ENCODE data around the gene ACAT2.
"Not testable (repeated sequence)": the region's sequence is repeated elsewhere in the genome, so short reads cannot be mapped to it uniquely, and the experiment has no call there.

The ACAT2 gene

DNA sequence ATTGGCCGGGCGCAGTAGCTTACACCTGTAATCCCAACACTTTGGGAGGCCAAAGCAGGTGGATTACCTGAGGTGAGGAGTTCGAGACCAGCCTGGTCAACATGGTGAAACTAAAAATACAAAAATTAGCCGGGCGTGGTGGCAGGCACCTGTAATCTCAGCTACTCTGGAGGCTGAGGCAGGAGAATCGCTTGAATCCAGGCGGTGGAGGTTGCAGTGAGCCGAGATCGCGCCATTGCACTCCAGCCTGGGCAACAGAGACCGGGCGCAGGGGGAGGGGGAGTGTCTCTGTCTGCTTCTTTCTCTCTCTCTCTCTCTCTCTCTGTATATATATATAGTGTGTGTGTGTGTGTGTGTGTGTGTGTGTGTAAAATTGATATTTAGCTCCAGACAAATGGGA lies 29.3 kb upstream of the ACAT2 start:
- not testable (repeated sequence) for DNase-seq

DNA sequence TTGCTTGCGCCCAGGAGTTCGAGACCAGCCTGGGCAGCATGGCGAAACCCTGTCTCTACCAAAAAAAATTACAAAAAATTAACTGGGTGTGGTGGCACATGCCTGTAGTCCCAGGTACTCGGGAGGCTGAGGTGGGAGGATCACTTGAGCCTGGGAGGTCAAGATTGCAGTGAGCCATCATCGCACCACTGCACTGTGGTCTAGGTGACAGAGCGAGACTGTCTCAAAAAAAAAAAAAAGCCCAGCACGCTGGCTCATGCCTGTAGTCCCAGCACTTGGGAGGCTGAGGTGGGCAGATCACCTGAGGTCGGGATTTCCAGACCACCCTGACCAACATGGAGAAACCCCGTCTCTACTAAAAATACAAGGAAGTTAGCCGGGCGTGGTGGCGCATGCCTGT lies 28.4 kb upstream of the ACAT2 start:
- not testable (repeated sequence) for DNase-seq

DNA sequence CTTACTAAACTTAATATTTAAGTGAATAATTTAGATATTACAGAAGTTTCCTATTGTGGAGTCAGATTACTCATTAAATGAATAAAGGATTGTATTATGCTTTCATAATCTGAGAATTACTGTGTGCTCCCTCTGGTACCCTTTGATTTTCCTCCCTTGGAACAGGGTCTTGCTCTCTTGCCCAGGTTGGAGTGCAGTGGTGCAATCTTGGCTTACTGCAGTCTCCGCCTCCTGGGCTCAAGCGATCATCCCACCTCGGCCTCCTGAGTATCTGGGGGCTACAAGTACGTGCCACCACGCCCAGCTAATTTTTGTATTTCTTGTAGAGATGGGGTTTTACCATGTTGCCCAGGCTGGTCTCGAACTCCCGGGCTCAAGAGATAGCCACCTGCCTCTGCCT lies 24.9 kb upstream of the ACAT2 start:
- DNase-seq: no peak

- no peak for DNase-seq
These were observed 22.5 kb upstream of the ACAT2 start for GRCh38 chr6:159739341-159739740.

GRCh38 chr6:159742165-159742564 lies 19.7 kb upstream of the ACAT2 start:
- no peak for DNase-seq

- DNase-seq: no peak
These were observed 16.8 kb upstream of the ACAT2 start for GRCh38 chr6:159745081-159745480.

- no peak for DNase-seq
These were observed 15.1 kb upstream of the ACAT2 start for GRCh38 chr6:159746759-159747158.

GRCh38 chr6:159748127-159748526 lies 13.7 kb upstream of the ACAT2 start:
- not testable (repeated sequence) for DNase-seq

- DNase-seq: no peak
These were observed 10.4 kb upstream of the ACAT2 start for GRCh38 chr6:159751448-159751847.

DNA sequence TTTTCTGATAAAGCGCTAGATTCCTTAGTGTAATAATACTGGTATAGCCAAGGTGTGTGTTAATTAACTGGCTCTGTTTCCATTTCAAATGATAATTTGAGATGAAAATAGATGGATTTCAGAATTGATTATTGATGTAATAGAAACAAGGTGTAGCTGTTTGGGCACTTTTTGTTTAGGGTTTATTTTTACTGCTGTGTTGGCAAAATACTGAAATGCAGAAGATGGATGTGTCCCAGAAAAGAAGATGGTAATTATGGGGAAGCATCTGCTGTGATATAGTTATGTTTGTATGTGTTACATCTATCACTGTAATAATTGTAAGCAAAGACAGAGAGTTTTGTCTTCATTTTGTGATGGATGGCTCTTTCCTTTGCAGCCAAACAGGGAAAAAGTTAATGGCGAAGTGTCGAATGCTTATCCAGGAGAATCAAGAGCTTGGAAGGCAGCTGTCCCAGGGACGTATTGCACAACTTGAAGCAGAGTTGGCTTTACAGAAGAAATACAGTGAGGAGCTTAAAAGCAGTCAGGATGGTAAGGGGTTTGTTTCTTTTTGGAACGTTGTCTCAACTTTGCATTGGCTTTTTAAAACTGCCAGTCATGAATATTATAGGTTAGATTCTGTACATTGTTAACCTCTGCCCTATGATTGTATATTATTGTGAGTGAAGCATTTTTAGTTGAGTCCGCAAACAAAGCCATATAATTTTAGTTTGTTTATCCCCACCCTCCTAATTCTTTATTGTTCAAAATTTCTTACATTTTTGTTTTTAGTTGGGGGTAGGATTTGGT lies 8.6 kb upstream of the ACAT2 start:
- no peak for DNase-seq

GRCh38 chr6:159754401-159754800 lies 7.4 kb upstream of the ACAT2 start:
- no peak for DNase-seq

GRCh38 chr6:159754959-159755914 lies 6.6 kb upstream of the ACAT2 start:
- no peak for DNase-seq

DNA sequence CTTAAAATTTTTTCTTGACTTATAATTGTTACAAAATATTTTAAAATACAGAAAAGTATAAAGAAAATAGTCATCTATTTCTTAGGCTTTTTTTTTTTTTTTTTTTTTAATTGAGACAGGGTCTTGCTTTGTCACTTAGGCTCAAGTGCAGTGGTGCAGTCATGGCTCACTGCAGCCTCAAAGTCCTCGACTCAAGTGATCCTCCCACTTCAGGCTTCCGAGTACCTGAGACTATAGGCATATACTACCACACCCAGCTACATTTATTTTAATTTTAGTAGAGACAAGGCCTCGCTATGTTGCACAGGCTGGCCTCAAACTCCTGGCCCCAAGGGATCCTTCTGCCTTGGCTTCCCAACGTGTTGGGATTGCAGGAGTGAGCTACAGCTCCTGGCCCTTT lies 5.3 kb upstream of the ACAT2 start:
- DNase-seq: no peak

GRCh38 chr6:159758031-159759001 lies 3.5 kb upstream of the ACAT2 start:
- DNase-seq: no peak

DNA sequence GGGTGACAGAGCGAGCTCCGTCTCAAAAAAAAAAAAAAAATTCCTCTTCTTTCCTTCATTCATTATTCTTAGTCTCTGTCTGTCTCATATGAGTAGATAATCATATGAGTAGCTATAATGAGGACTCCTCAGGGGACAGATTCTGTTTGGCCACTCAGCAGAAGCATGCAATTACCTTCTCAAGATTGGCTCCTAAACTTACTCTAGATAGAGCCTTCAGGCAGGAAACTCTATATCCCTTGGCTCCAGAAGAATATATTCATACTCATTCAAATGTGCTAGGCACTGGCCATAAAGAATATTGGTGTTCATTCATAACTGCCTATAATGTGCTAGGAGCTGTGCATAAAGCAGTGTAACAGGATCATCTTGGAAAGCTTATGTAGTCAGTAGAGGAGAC lies 2.2 kb upstream of the ACAT2 start:
- no peak for DNase-seq

- no peak for DNase-seq
These were observed 1.2 kb upstream of the ACAT2 start for GRCh38 chr6:159760602-159761057.

GRCh38 chr6:159761129-159761872 lies 544 bp upstream of the ACAT2 start:
- no peak for DNase-seq

- no peak for DNase-seq
These were observed 942 bp downstream of the ACAT2 start for GRCh38 chr6:159762681-159763293.

DNA sequence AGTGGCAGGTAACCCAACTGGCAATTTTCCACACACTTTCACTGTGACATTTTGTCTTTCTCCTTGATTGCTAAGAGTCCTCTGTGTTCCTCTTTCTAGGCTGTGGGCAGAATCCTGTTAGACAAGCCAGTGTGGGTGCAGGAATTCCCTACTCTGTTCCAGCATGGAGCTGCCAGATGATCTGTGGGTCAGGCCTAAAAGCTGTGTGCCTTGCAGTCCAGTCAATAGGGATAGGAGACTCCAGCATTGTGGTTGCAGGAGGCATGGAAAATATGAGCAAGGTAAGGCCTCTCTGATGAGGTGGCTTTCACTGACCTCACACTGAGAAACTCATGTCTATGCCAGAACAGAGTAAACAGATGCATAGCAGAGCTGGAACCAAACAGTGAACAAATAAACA lies 5.1 kb downstream of the ACAT2 start:
- no peak for DNase-seq

DNA sequence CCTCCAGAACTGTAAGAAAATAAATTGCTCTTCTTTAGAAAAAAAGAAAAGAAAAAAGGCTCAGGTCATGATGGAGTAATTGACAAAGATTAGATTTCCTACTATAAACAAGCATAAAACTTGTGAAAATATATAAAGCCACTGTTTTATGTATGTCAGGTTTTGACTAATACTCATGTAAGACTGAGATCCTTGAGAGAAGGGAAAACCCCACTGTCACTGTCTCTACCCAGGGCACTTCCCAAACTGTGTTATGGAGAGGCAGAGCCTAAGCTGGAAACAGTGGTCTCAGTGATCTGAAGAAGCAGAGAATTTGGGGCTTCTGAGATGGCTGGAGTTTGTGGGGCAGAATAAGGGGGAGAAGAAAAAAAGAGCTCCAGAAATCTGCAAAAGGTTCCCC lies 7.6 kb downstream of the ACAT2 start:
- DNase-seq: no peak

DNA sequence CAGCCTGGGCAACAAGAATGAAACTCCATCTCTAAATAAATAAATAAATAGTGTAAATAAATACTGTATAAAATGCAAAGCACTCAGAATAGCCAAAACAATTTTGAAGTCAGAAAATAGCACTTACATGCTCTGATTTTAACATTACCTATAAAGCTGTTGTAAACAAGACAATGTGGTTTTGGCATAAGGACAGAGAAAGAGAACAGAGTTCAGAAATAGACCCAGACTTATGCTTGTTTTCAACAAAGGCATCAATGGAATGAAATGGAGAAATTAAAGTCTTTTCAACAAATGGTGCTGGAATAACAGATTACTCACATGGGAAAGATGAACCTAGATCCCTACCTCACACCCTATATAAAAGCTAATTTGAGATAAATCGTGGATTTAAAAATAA lies 10.4 kb downstream of the ACAT2 start:
- DNase-seq: no peak

Measured in activated CD4-positive, CD25-positive, alpha-beta regulatory T cell treated with anti-CD3 and anti-CD28 coated beads, Interleukin-2, amount 50 U/mL, for 72 hours (primary cell).